Stomach (tissue), 9 donors: ENCODE data around the gene ATP5F1A. TPM values are rescaled to one million over a fixed set of nuclear protein-coding genes. Genes with fewer than 3 reads are reported as not detected.

Experiments
- DNase-seq, 2 donors: peaks; one replicate each; pipeline versions ENCODE4 v3.0.0 to v3.0.0-alpha.2; 2013 to 2019
- H3K27ac ChIP-seq, 5 donors: fragments of 200-600 bp in 4 of 5; sonication (generic) in 4 of 5; one replicate each; pipeline ENCODE4 v1.5.1; 2013 to 2019; ENCODE audit warnings: mild to moderate bottlenecking in 1 of 5, moderate library complexity in 1 of 5
- H3K27me3 ChIP-seq, 3 donors: fragments of 200-600 bp; sonication (generic); one replicate each; pipeline ENCODE4 v1.5.1; 2017 to 2019; ENCODE audit warnings: mixed run types in 1 of 3
- H3K36me3 ChIP-seq, 4 donors: fragments of 200-600 bp; sonication (generic); 1 replicate in 3 of 4; 2 replicates in 1 of 4; pipeline ENCODE4 v1.5.1; 2016 to 2019
- H3K4me1 ChIP-seq, 4 donors: fragments of 200-600 bp; sonication (generic); one replicate each; pipeline ENCODE4 v1.5.1; 2016 to 2019
- H3K4me3 ChIP-seq, 4 donors: fragments of 200-600 bp; sonication (generic) in 3 of 4; one replicate each; pipeline ENCODE4 v1.5.1; 2016 to 2019; ENCODE audit warnings: mild to moderate bottlenecking in 1 of 4
- H3K9me3 ChIP-seq, 4 donors: fragments of 200-600 bp; sonication (generic); one replicate each; pipeline ENCODE4 v1.5.1; 2016 to 2019
- CTCF ChIP-seq, 7 experiments: fragments of 450-650 bp in 4 of 7; fragments of 200-600 bp in 3 of 7; sonication (generic) in 3 of 7; IDR thresholded peaks; one replicate each; pipeline ENCODE4 v1.5.1; 2016 to 2019; ENCODE audit warnings: antibody characterized with exemption in 7 of 7, control low read depth in 2 of 7, mild to moderate bottlenecking in 1 of 7
- EP300 ChIP-seq: sonication (generic); formaldehyde crosslinking; IDR thresholded peaks from one replicate; pipeline ENCODE4 v1.6.1; 2017; ENCODE audit warnings: antibody characterized with exemption
- POLR2A ChIP-seq, 4 donors: fragments of 450-650 bp; IDR thresholded peaks; one replicate each; pipeline ENCODE4 v1.6.1; 2016; ENCODE audit warnings: antibody characterized with exemption in 4 of 4, control low read depth in 2 of 4, mild to moderate bottlenecking in 1 of 4, moderate library complexity in 1 of 4
- POLR2AphosphoS5 ChIP-seq, 3 donors: sonication (generic); formaldehyde crosslinking; IDR thresholded peaks; one replicate each; pipeline ENCODE4 v1.6.1; 2016; ENCODE audit warnings: antibody characterized with exemption in 3 of 3
- WGBS, 5 donors: extraction: QIAGEN DNeasy Blood & Tissue Kit in 3 of 5; methylation state at CpG; one replicate each; pipeline versions ENCODE4 v1.1.5 to v1.1.7; 2013 to 2018; 5-methylcytosine and 5-hydroxymethylcytosine counted together
- intact Hi-C: fragments of 100-400 bp; cut with DNase I; formaldehyde crosslinking; loops from one replicate; pipeline ENCODE4 v1.15.1; 2023; ENCODE audit warnings: low total_unique reads
- polyA plus RNA-seq, 3 donors: library from polyadenylated mRNA; stranded (reverse); fragments of 200-250 nt; gene quantifications; one replicate each; pipeline ENCODE4 v1.2.3, GENCODE V29; 2013
- total RNA-seq, 5 donors: library from RNA; depleted of rRNA; stranded (reverse); fragments of >200 nt; gene quantifications; one replicate each; pipeline versions ENCODE4 v1.1.0 to v1.2.3, GENCODE V29; 2014 to 2016
- donor health status: healthy with polysubstance abuse.
- donor health status: Bipolar disorder and iron deficiency.
- donor health status: healthy.

ATP5F1A gene
- total and polyA plus RNA-seq, 8 donors: 82.9 to 631 (median 389) TPM

- Histone ChIP-seq H3K27me3 (no peaks in the 10 kb centered on the region), H3K36me3 (peaks cover 0 to 15% (median 10%) of the 10 kb centered on the region in 4 donors), H3K9me3 (no peaks in the 10 kb centered on the region), H3K4me1 (peaks cover 17 to 50% (median 42%) of the 10 kb centered on the region in 4 donors), H3K4me3 (no peak overlapping the region), H3K27ac (no peak overlapping the region)
- TF ChIP-seq POLR2A (IDR thresholded peaks at IDR 0.05) (no peak), POLR2AphosphoS5 (IDR thresholded peaks at IDR 0.05) (peak in 1 of 3 donors; percentile 24), CTCF (IDR thresholded peaks at IDR 0.05) (peak in 5 of 7 experiments; percentile 41 to 71 (median 48)), EP300 (no peak)
- DNase-seq: peak; percentile 35 to 84
- intact Hi-C loops: loop anchor here (10.0 kb wide), 1 partner anchor 109 kb away; the partner anchor contains the start of gene EPG5
- 24 to 31% (median 25%) methylated on average over 9 of the region's 9 CpGs for WGBS, 5 donors
These were observed 24.4 kb downstream of the ATP5F1A start for GRCh38 chr18:46073474-46074331.

DNA sequence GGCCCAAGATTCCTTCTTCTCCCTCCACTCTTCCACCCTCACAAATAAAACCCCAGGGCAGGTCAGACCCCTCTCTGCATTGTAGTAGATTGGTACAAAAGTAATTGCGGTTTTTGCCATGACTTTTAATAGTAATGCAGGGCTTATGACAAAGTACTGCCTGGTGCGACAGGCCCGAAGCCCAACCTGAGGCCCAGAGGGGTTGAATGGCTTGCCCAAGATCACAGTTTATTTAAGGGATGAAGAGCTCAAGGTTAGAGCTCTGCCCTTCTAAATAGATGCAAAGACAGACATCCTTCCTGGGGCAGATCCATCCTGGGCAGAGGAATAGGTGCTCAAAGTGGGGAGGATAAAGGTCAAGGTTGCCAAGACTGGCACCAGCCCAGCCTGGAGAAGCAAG, 25.1 kb downstream of the ATP5F1A start:
- Histone ChIP-seq H3K9me3 (no peaks in the 10 kb centered on the region), H3K36me3 (peaks cover 0 to 9% (median 4%) of the 10 kb centered on the region in 4 donors), H3K27me3 (no peaks in the 10 kb centered on the region), H3K27ac (no peak overlapping the region), H3K4me1 (peaks cover 17 to 57% (median 41%) of the 10 kb centered on the region in 4 donors), H3K4me3 (peak overlapping the region in 2 of 4 donors; percentile 86 to 94)
- peak in 1 of 2 donors; percentile 24 for DNase-seq
- intact Hi-C loops: loop anchor here (10.0 kb wide), 1 partner anchor 108 kb away; the partner anchor contains the start of gene EPG5
- WGBS, 5 donors: 74 to 87% (median 79%) methylated on average over 3 of the region's 3 CpGs
- TF ChIP-seq POLR2A (IDR thresholded peaks at IDR 0.05): no peak
- TF ChIP-seq CTCF (IDR thresholded peaks at IDR 0.05): no peak
- TF ChIP-seq EP300: no peak
- TF ChIP-seq POLR2AphosphoS5 (IDR thresholded peaks at IDR 0.05): no peak

- H3K4me1 ChIP-seq: peaks cover 17 to 57% (median 39%) of the 10 kb centered on the region in 4 donors
- TF ChIP-seq EP300 (no peak), POLR2A (IDR thresholded peaks at IDR 0.05) (no peak), POLR2AphosphoS5 (IDR thresholded peaks at IDR 0.05) (no peak), CTCF (IDR thresholded peaks at IDR 0.05) (no peak)
- no peak for DNase-seq
- peaks cover 0 to 4% (median 1%) of the 10 kb centered on the region in 4 donors for H3K36me3 ChIP-seq
- WGBS, 5 donors: 25 to 30% (median 26%) methylated on average over 24 to 25 of the region's 25 CpGs
- no peaks in the 10 kb centered on the region for H3K27me3 ChIP-seq
- H3K4me3 ChIP-seq: peak overlapping the region; percentile 70 to 94 (median 90)
- peak overlapping the region; percentile 71 to 85 (median 76) for H3K27ac ChIP-seq
- H3K9me3 ChIP-seq: no peaks in the 10 kb centered on the region
- intact Hi-C loops: loop anchor here (10.0 kb wide), 1 partner anchor 108 kb away; the partner anchor contains the start of gene EPG5
These were observed 25.7 kb downstream of the ATP5F1A start for GRCh38 chr18:46072376-46072867.

GRCh38 chr18:46071653-46072375, 26.3 kb downstream of the ATP5F1A start, which contains the start of gene PSTPIP2:
TSS of gene PSTPIP2 (minus strand) at chr18:46072260. CDS start at chr18:46072188, 72 bp downstream.
- peaks cover 17 to 57% (median 39%) of the 10 kb centered on the region in 4 donors for H3K4me1 ChIP-seq
- intact Hi-C loops: loop anchor here (10.0 kb wide), 1 partner anchor 107 kb away; the partner anchor contains the start of gene EPG5
- H3K27me3 ChIP-seq: no peaks in the 10 kb centered on the region
- TF ChIP-seq POLR2AphosphoS5 (IDR thresholded peaks at IDR 0.05): peak in 2 of 3 donors; percentile 51 to 59
- peak in 1 of 4 donors; percentile 25 for TF ChIP-seq POLR2A (IDR thresholded peaks at IDR 0.05)
- TF ChIP-seq EP300: no peak
- TF ChIP-seq CTCF (IDR thresholded peaks at IDR 0.05): no peak
- H3K36me3 ChIP-seq: no peaks in the 10 kb centered on the region
- 0 to 1% (median 1%) methylated on average over 15 to 75 of the region's 75 CpGs for WGBS, 5 donors
- no peaks in the 10 kb centered on the region for H3K9me3 ChIP-seq
- DNase-seq: peak; percentile 81 to 87
- H3K4me3 ChIP-seq: peak within 1 kb of the TSS; percentile 70 to 94 (median 90)
- peak within 1 kb of the TSS; percentile 71 to 85 (median 76) for H3K27ac ChIP-seq
